H9 (cell line): ENCODE measurements around the gene JMJD7. TPM values are rescaled to one million over a fixed set of nuclear protein-coding genes. Genes with fewer than 3 reads are reported as not detected.

Source experiments
- DNase-seq: peaks from one replicate; pipeline ENCODE4 v3.0.0-alpha.2; 2017
- H2AFZ ChIP-seq: one replicate; pipeline ENCODE4 v1.6.1; 2013; ENCODE audit warnings: mild to moderate bottlenecking, low read length, control low read depth, moderate library complexity
- H2AK5ac ChIP-seq: 2 replicates; pipeline ENCODE4 v1.6.1; 2013; ENCODE audit warnings: low read length, control low read depth, mixed read lengths; ENCODE audit not compliant: insufficient read length
- H2BK120ac ChIP-seq: one replicate; pipeline ENCODE4 v1.6.1; 2013; ENCODE audit warnings: low read depth, mild to moderate bottlenecking, low read length, control low read depth, inconsistent platforms; ENCODE audit not compliant: poor library complexity, severe bottlenecking
- H2BK12ac ChIP-seq: 2 replicates; pipeline ENCODE4 v1.6.1; 2013; ENCODE audit warnings: low read length, control low read depth, mixed read lengths, low read depth; ENCODE audit not compliant: insufficient read length
- H2BK15ac ChIP-seq: 2 replicates; pipeline ENCODE4 v1.6.1; 2013; ENCODE audit warnings: low read depth, low read length, control low read depth
- H2BK20ac ChIP-seq: one replicate; pipeline ENCODE4 v1.6.1; 2013; ENCODE audit warnings: low read depth, mild to moderate bottlenecking, low read length, control low read depth, inconsistent platforms; ENCODE audit not compliant: poor library complexity, severe bottlenecking
- H2BK5ac ChIP-seq: 2 replicates; pipeline ENCODE4 v1.6.1; 2013; ENCODE audit warnings: low read length, control low read depth, mixed read lengths; ENCODE audit not compliant: insufficient read length
- H3K14ac ChIP-seq: 2 replicates; pipeline ENCODE4 v1.6.1; 2013; ENCODE audit warnings: low read length, control low read depth; ENCODE audit not compliant: insufficient read depth
- H3K18ac ChIP-seq: 2 replicates; pipeline ENCODE4 v1.6.1; 2013; ENCODE audit warnings: low read depth, mild to moderate bottlenecking, mixed read lengths, low read length, control low read depth; ENCODE audit not compliant: insufficient read length
- H3K23ac ChIP-seq: 2 replicates; pipeline ENCODE4 v1.6.1; 2013; ENCODE audit warnings: low read length, control low read depth, mixed read lengths, low read depth; ENCODE audit not compliant: insufficient read length
- H3K23me2 ChIP-seq: 2 replicates; pipeline ENCODE4 v1.6.1; 2013; ENCODE audit warnings: low read depth, mild to moderate bottlenecking, mixed read lengths, low read length, control low read depth; ENCODE audit not compliant: insufficient read length, poor library complexity, severe bottlenecking
- H3K27ac ChIP-seq: 2 replicates; pipeline ENCODE4 v1.5.1; 2013; ENCODE audit warnings: low read length, control low read depth, mixed read lengths, low read depth; ENCODE audit not compliant: insufficient read length
- H3K27me3 ChIP-seq: 2 replicates; pipeline ENCODE4 v1.6.1; 2013; ENCODE audit warnings: low read length, control low read depth, inconsistent platforms; ENCODE audit not compliant: insufficient read depth
- H3K4ac ChIP-seq: 2 replicates; pipeline ENCODE4 v1.6.1; 2013; ENCODE audit warnings: low read depth, mild to moderate bottlenecking, control low read depth, inconsistent platforms, low read length, moderate library complexity
- H3K4me1 ChIP-seq: 2 replicates; pipeline ENCODE4 v1.6.1; 2013; ENCODE audit warnings: low read length, control low read depth, inconsistent platforms; ENCODE audit not compliant: insufficient read depth
- H3K4me2 ChIP-seq: 2 replicates; pipeline ENCODE4 v1.6.1; 2013; ENCODE audit warnings: low read length, control low read depth, mixed read lengths; ENCODE audit not compliant: insufficient read length, insufficient read depth
- H3K56ac ChIP-seq: 2 replicates; pipeline ENCODE4 v1.6.1; 2013; ENCODE audit warnings: low read depth, mild to moderate bottlenecking, mixed read lengths, low read length, control low read depth; ENCODE audit not compliant: insufficient read length
- H3K79me1 ChIP-seq: 2 replicates; pipeline ENCODE4 v1.6.1; 2013; ENCODE audit warnings: low read depth, mild to moderate bottlenecking, moderate library complexity, low read length, control low read depth, inconsistent platforms; ENCODE audit not compliant: insufficient read depth, poor library complexity, severe bottlenecking
- H3K79me2 ChIP-seq: 2 replicates; pipeline ENCODE4 v1.6.1; 2013; ENCODE audit warnings: low read length, control low read depth, inconsistent platforms; ENCODE audit not compliant: insufficient read depth
- H3K9ac ChIP-seq: 2 replicates; pipeline ENCODE4 v1.6.1; 2013; ENCODE audit warnings: low read length, control low read depth, mixed read lengths; ENCODE audit not compliant: insufficient read length; ENCODE audit errors: extremely low read depth
- H3K9me3 ChIP-seq: one replicate; pipeline ENCODE4 v1.6.1; 2013; ENCODE audit warnings: low read depth, low read length, inconsistent platforms; ENCODE audit not compliant: control insufficient read depth
- H3T11ph ChIP-seq: one replicate; pipeline ENCODE4 v1.6.1; 2013; ENCODE audit warnings: mild to moderate bottlenecking, low read length, control low read depth, inconsistent platforms
- H4K20me1 ChIP-seq: one replicate; pipeline ENCODE4 v1.6.1; 2013; ENCODE audit not compliant: control insufficient read depth, insufficient read length, insufficient read depth
- H4K5ac ChIP-seq: 2 replicates; pipeline ENCODE4 v1.6.1; 2013; ENCODE audit warnings: low read depth, mild to moderate bottlenecking, mixed read lengths, low read length, control low read depth; ENCODE audit not compliant: insufficient read length
- H4K8ac ChIP-seq: replicated peaks from 2 replicates; pipeline ENCODE4 v1.6.1; 2013; ENCODE audit warnings: low read length, control low read depth, mixed read lengths, low read depth; ENCODE audit not compliant: insufficient read length
- H4K91ac ChIP-seq: 2 replicates; pipeline ENCODE4 v1.6.1; 2013; ENCODE audit warnings: low read depth, mild to moderate bottlenecking, moderate library complexity, mixed read lengths, low read length, control low read depth; ENCODE audit not compliant: insufficient read length
- H3K27ac Mint-ChIP-seq, 3 experiments: 2 replicates in 2 of 3; 3 replicates in 1 of 3; pipeline ENCODE4 v1.8.0; 2020 to 2021; ENCODE audit warnings: mixed read lengths in 3 of 3, mild to moderate bottlenecking in 1 of 3, moderate library complexity in 1 of 3
- H3K27me3 Mint-ChIP-seq: 2 replicates; pipeline ENCODE4 v1.8.0; 2021; ENCODE audit warnings: low read depth, mild to moderate bottlenecking, moderate library complexity, mixed read lengths
- H3K36me3 Mint-ChIP-seq, 3 experiments: 2 replicates in 2 of 3; 3 replicates in 1 of 3; pipeline ENCODE4 v1.8.0; 2020 to 2021; ENCODE audit warnings: low read depth in 3 of 3, mixed read lengths in 3 of 3; ENCODE audit not compliant: insufficient read depth in 1 of 3
- H3K4me1 Mint-ChIP-seq, 2 experiments: 2 replicates each; pipeline ENCODE4 v1.8.0; 2020; ENCODE audit warnings: mixed read lengths in 2 of 2
- H3K4me3 Mint-ChIP-seq, 2 experiments: 2 replicates in 1 of 2; 3 replicates in 1 of 2; pipeline ENCODE4 v1.8.0; 2020 to 2021; ENCODE audit warnings: mild to moderate bottlenecking in 2 of 2, mixed read lengths in 2 of 2, moderate library complexity in 1 of 2
- H3K9me3 Mint-ChIP-seq, 2 experiments: 2 replicates in 1 of 2; 3 replicates in 1 of 2; pipeline ENCODE4 v1.8.0; 2020; ENCODE audit warnings: mild to moderate bottlenecking in 2 of 2, mixed read lengths in 2 of 2, moderate library complexity in 1 of 2
- CTCF ChIP-seq: fragments of 200-600 bp; sonication (generic); conservative IDR thresholded peaks from 3 replicates; pipeline ENCODE4 v1.8.0; 2021; ENCODE audit warnings: antibody characterized with exemption, mild to moderate bottlenecking
- WGBS: extraction: QIAGEN DNeasy Blood & Tissue Kit; methylation state at CpG from one replicate; pipeline ENCODE4 v1.1.7; 2013; ENCODE audit warnings: missing lambda C conversion rate, low lambda C conversion rate, mixed read lengths; ENCODE audit not compliant: insufficient read length; ENCODE audit errors: extremely low coverage; 5-methylcytosine and 5-hydroxymethylcytosine counted together
- total RNA-seq: library from RNA; stranded (reverse); gene quantifications from 2 replicates; pipeline ENCODE4 v1.2.1, GENCODE V29; 2021

The JMJD7 gene
- total RNA-seq, 1 experiment from 2014 or later: 13.3 TPM

GRCh38 chr15:41821831-41822230 is 6.1 kb upstream of the JMJD7 start:
- no peak overlapping the region for H4K5ac ChIP-seq
- no peak overlapping the region for H3K4ac ChIP-seq
- no peak for TF ChIP-seq CTCF
- no peak overlapping the region for H3K56ac ChIP-seq
- H3K9ac ChIP-seq: no peak overlapping the region
- no peak overlapping the region for H3K4me2 ChIP-seq
- no peaks in the 10 kb centered on the region for H3K9me3 ChIP-seq
- no peak overlapping the region for H3T11ph ChIP-seq
- H3K27me3 Mint-ChIP-seq: no peaks in the 10 kb centered on the region
- no peaks in the 10 kb centered on the region for H4K20me1 ChIP-seq
- H3K4me1 ChIP-seq: no peaks in the 10 kb centered on the region
- no peaks in the 10 kb centered on the region for H3K79me2 ChIP-seq
- peaks cover 3 to 17% (median 5%) of the 10 kb centered on the region in 3 experiments; a peak in 5 of 7 replicates for H3K36me3 Mint-ChIP-seq
- no peak overlapping the region for H3K27ac Mint-ChIP-seq
- DNase-seq: no peak
- no peak overlapping the region for H3K27ac ChIP-seq
- H3K14ac ChIP-seq: no peak overlapping the region
- H2BK15ac ChIP-seq: no peak overlapping the region
- H3K18ac ChIP-seq: no peak overlapping the region
- H2BK12ac ChIP-seq: no peak overlapping the region
- H3K4me3 Mint-ChIP-seq: no peak overlapping the region
- H3K4me1 Mint-ChIP-seq: peaks cover 4 to 12% of the 10 kb centered on the region in 2 experiments; a peak in 3 of 4 replicates
- H3K9me3 Mint-ChIP-seq: no peaks in the 10 kb centered on the region
- H2BK5ac ChIP-seq: no peak overlapping the region
- H3K79me1 ChIP-seq: no peaks in the 10 kb centered on the region
- H4K91ac ChIP-seq: no peak overlapping the region
- no CpG with 5 or more reads among the region's 4 CpGs for WGBS
- no peak overlapping the region for H2BK120ac ChIP-seq
- no peaks in the 10 kb centered on the region for H3K23me2 ChIP-seq
- H3K23ac ChIP-seq: no peak overlapping the region
- H2AK5ac ChIP-seq: no peak overlapping the region
- H2AFZ ChIP-seq: no peak overlapping the region
- H4K8ac ChIP-seq: no peak overlapping the region
- no peaks in the 10 kb centered on the region for H3K27me3 ChIP-seq
- H2BK20ac ChIP-seq: no peak overlapping the region
